ENCODE measurements around the gene TRIM15. TPM values are rescaled to one million over a fixed set of nuclear protein-coding genes. Genes with fewer than 3 reads are reported as not detected.
A peak's percentile ranks its signal among the peaks of the same experiment; 100 is the strongest.

The TRIM15 gene
- total and polyA plus RNA-seq, 2 donors (not counting 3 experiments of a cell fraction or from before 2014, with no cell fraction given) = not detected

DNA sequence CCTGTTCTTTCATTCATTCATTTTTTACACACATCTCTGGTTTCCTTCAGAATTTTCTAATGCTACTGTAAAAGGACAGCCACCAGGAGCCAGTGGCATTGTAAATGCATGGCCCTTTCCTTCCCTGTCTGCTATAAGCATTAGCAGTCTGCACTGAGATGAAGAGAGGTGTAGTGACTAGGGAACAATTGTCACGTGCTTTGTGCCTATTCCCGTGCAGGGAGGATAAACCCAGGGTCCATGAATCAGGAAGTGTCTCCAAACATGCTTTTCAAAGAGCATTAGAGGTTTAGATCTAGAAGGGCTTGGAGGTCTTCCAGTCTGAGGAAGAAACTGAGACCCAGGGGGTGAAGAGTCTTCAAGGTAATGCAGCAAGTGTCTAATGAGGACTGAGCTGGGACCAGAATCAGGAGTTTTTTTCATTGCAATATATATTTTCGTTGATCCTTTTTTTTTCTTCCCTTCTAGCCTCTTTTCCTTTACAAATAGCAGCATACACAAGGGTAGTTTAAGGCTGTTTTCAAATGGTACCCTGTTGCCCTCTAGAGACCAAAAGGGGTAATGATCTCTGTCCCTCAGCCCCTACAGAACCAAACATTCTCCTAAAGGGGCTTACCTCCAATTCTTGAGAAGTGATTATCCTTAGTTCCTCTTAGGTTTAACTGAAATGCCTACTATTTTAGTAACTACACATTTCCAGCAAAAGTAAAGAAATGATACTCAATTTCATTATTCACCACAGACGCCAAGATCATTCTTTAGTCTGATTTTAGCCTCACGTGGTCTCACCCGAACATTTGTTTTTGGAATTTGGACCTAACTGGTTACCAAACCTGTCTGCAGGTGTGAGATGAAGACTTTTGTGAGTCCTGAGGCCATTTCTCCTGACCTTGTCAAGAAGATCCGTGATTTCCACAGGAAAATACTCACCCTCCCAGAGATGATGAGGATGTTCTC lies 6.6 kb downstream of the TRIM15 start:
- CTCF ChIA-PET = interaction anchor here (1.2 kb wide), 1 partner anchor 39 kb away, joined by 3 read pairs; no protein-coding TSS in a partner anchor
- H3K9me3 ChIP-seq (replicated peaks; ENCODE audit: control insufficient read depth, insufficient read depth, low read length) = no peaks in the 10 kb centered on the region
- no peaks in the 10 kb centered on the region for H3K79me2 ChIP-seq (ENCODE audit: control insufficient read depth, insufficient read depth, low read length)
- FAIRE-seq = peak; percentile 52
- H3K36me3 ChIP-seq (ENCODE audit: control insufficient read depth in 2 of 2, extremely low read depth in 1 of 2, insufficient read depth in 2 of 2, low read length in 2 of 2) = no peaks in the 10 kb centered on the region
- peak; percentile 66 for DNase-seq (ENCODE audit: low read depth, low spot score)
- no peaks in the 10 kb centered on the region for H3K4me1 ChIP-seq (ENCODE audit: control insufficient read depth, extremely low read depth, insufficient read depth, low read length)
- H3K9me1 ChIP-seq (replicated peaks; ENCODE audit: control insufficient read depth, extremely low read depth, insufficient read depth, low read length) = no peaks in the 10 kb centered on the region
- POLR2A ChIA-PET = no interaction called here
- peaks cover 51 to 74% of the 10 kb centered on the region in 2 experiments for H3K27me3 ChIP-seq (ENCODE audit: control insufficient read depth in 2 of 2, insufficient read depth in 2 of 2, low read length in 2 of 2)
- no peak overlapping the region for H3K4me3 ChIP-seq (replicated peaks in 1 of 3; ENCODE audit: insufficient read depth in 1 of 3, low read depth in 1 of 3, low read length in 3 of 3)
- H2AFZ ChIP-seq (ENCODE audit: low read depth, low read length) = no peak overlapping the region
- H3K27ac ChIP-seq (ENCODE audit: insufficient read depth, low read depth, low read length) = no peak overlapping the region
- BruUV-seq (replicated peaks) = no TSS peak
- dilution Hi-C loops (cut with MboI; ENCODE audit: extremely low pct_ligation_motif_present, low sequenced_read_pairs) = no loop called here
- intact Hi-C loops (cut with micrococcal nuclease) = loop anchor here (1.0 to 10.0 kb wide), 3 partner anchors 67 to 322 kb away; no protein-coding TSS in a partner anchor
- no peak for TF ChIP-seq GATA2 (IDR thresholded peaks at IDR 0.05; ENCODE audit: insufficient read depth, insufficient read length, low read depth, low read length)
- TF ChIP-seq POLR2AphosphoS5 (IDR thresholded peaks at IDR 0.05; ENCODE audit: insufficient read depth, low read depth, low read length) = no peak
- TF ChIP-seq, protein P1, sequence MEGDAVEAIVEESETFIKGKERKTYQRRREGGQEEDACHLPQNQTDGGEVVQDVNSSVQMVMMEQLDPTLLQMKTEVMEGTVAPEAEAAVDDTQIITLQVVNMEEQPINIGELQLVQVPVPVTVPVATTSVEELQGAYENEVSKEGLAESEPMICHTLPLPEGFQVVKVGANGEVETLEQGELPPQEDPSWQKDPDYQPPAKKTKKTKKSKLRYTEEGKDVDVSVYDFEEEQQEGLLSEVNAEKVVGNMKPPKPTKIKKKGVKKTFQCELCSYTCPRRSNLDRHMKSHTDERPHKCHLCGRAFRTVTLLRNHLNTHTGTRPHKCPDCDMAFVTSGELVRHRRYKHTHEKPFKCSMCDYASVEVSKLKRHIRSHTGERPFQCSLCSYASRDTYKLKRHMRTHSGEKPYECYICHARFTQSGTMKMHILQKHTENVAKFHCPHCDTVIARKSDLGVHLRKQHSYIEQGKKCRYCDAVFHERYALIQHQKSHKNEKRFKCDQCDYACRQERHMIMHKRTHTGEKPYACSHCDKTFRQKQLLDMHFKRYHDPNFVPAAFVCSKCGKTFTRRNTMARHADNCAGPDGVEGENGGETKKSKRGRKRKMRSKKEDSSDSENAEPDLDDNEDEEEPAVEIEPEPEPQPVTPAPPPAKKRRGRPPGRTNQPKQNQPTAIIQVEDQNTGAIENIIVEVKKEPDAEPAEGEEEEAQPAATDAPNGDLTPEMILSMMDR (IDR thresholded peaks at IDR 0.05; ENCODE audit: extremely low read depth in 1 of 2, insufficient read depth in 1 of 2, low read depth in 1 of 2, low read length in 2 of 2) = peak; percentile 57 to 74
- peak; percentile 48 for TF ChIP-seq EZH2 (IDR thresholded peaks at IDR 0.05; ENCODE audit: borderline replicate concordance, low read depth, low read length, severe bottlenecking)
- TF ChIP-seq POLR2A (IDR thresholded peaks at IDR 0.05; ENCODE audit: low read depth, low read length) = no peak
- no peaks in the 10 kb centered on the region for H4K20me1 ChIP-seq (replicated peaks; ENCODE audit: control insufficient read depth, extremely low read depth, insufficient read depth, low read length)
- H3K4me2 ChIP-seq (ENCODE audit: insufficient read depth, low read length) = no peak overlapping the region
- H3K9ac ChIP-seq (replicated peaks; ENCODE audit: extremely low read depth, insufficient read depth, low read length) = no peak overlapping the region

Data from endothelial cell of umbilical vein (primary cell).